Measurements from ENCODE around the gene SALL2. TPM values are rescaled to one million over a fixed set of nuclear protein-coding genes. Genes with fewer than 3 reads are reported as not detected.

The SALL2 gene
- total RNA-seq, 1 experiment from 2014 or later: 10.9 TPM

DNA sequence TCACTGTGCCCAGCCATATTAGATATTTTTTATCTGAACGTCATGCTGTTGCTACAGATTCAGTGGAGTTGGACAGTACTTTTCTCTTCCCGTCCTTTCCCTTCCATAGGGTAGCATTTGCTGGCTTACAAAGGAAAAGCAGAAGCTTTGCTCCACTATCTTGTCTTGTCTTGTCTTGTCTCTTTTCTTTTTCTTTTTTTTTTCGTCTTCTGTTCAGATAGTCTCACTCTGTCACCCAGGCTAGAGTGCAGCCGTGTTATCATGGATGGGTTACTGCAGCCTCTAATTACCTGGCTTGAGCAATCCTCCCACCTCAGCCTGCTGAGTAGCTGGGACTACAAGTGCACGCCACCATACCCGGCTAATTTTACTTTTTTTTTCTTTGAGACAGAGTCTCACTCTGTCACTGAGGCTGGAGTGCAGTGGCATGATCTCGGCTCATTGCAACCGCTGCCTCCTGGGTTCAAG lies 32.6 kb upstream of the SALL2 start:
- no peaks in the 10 kb centered on the region for H3K9me3 ChIP-seq
- H3K4me1 Mint-ChIP-seq (ENCODE audit: low read depth, unreplicated experiment): peaks cover 14% of the 10 kb centered on the region
- no peak for DNase-seq

DNA sequence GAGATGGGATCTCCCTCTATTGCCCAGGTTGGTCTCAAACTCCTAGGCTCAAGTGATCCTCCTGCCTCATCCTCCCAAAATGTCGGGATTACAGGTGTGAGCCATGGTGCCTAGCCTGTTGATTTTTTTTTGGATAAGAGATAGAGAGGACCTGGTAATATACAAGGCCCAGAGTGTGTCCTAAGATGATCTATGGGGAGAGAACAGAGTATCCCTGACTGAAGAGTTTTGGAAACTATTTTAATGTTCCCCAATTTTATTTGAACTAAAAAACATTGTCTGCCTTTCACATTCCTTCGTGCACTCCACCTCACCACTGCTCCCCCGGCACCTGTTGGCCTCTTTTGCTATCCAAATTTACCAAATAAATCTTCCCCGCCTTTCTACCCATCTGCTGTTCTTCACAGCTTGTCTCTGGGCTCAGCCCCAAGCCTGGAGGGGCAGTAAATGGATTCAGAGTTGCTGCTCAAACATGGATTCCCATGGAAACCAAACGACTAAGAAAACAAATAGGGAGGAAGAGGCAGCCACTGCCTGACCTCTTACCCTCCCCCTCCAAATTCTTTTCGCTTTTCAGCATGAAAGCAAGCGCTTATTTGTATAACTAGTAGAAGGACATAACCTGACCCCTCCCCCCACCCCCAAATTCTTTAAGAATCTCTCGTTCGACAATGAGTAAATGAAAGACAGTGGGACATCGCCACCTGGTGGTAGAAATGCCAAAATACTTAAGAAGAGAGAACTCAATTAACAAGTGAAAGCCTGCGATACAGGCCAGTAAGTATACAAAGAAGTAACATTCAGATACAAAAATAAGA lies 31.1 kb upstream of the SALL2 start:
- Mint-ChIP-seq H3K4me1 (ENCODE audit: low read depth, unreplicated experiment) (peaks cover 14% of the 10 kb centered on the region), H3K4me3 (ENCODE audit: unreplicated experiment) (peak overlapping the region; percentile 74), H3K27me3 (ENCODE audit: insufficient read depth, unreplicated experiment) (no peaks in the 10 kb centered on the region), H3K27ac (ENCODE audit: unreplicated experiment) (peak overlapping the region; percentile 98), H3K36me3 (ENCODE audit: insufficient read depth, unreplicated experiment) (peaks cover 6% of the 10 kb centered on the region), H3K9me3 (ENCODE audit: unreplicated experiment) (no peaks in the 10 kb centered on the region)
- TSS peak; percentile 44 for BruUV-seq (replicated peaks)
- Histone ChIP-seq H3K4me3 (ENCODE audit: low read depth, low read length) (peak overlapping the region; percentile 10), H3K4me1 (peaks cover 15% of the 10 kb centered on the region; the same call in 1 of the 2 replicates), H3K27me3 (replicated peaks; ENCODE audit: control insufficient read depth, insufficient read depth, low read length) (no peaks in the 10 kb centered on the region), H3K9me3 (no peaks in the 10 kb centered on the region), H3K36me3 (ENCODE audit: control insufficient read depth, insufficient read depth, low read length) (no peaks in the 10 kb centered on the region)
- ChIA-PET POLR2A (interaction anchor here (0.5 to 1.6 kb wide), 6 partner anchors 31 to 101 kb away, joined by 3 to 11 read pairs (median 4); partner anchors contain the start of genes METTL3, RAB2B, SALL2 and TOX4), CTCF (interaction anchor here (0.6 to 1.7 kb wide), 12 partner anchors 10 to 1764 kb away, joined by 3 to 14 read pairs (median 4); partner anchors contain the start of genes CHD8, PABPN1, RAB2B and SALL2)
- TF ChIP-seq CTCF (IDR thresholded peaks at IDR 0.05; ENCODE audit: insufficient read depth in 1 of 2, low read depth in 1 of 2, low read length in 1 of 2, severe bottlenecking in 1 of 2, unreplicated experiment in 1 of 2): peak; percentile 60 to 66
- intact Hi-C loops (cut with micrococcal nuclease; ENCODE audit: unreplicated experiment): loop anchor here (1.0 to 2.0 kb wide), 7 partner anchors 31 to 248 kb away; partner anchors contain the start of genes CHD8, METTL3, SALL2 and TOX4
- DNase-seq: peak; percentile 85 to 91

More for the DNA sequence above, 32.6 kb upstream of the SALL2 start:
- Histone ChIP-seq H3K27me3 (replicated peaks; ENCODE audit: control insufficient read depth, insufficient read depth, low read length) (no peaks in the 10 kb centered on the region), H3K36me3 (ENCODE audit: control insufficient read depth, insufficient read depth, low read length) (no peaks in the 10 kb centered on the region), H3K4me1 (peaks cover 15% of the 10 kb centered on the region; the same call in 1 of the 2 replicates), H3K4me3 (ENCODE audit: low read depth, low read length) (no peak overlapping the region)
- Mint-ChIP-seq H3K27ac (ENCODE audit: unreplicated experiment) (peak overlapping the region; percentile 98), H3K36me3 (ENCODE audit: insufficient read depth, unreplicated experiment) (peaks cover 6% of the 10 kb centered on the region), H3K9me3 (ENCODE audit: unreplicated experiment) (no peaks in the 10 kb centered on the region), H3K27me3 (ENCODE audit: insufficient read depth, unreplicated experiment) (no peaks in the 10 kb centered on the region), H3K4me3 (ENCODE audit: unreplicated experiment) (peak overlapping the region; percentile 74)
- ChIA-PET CTCF (interaction anchor here (0.9 to 1.7 kb wide), 2 partner anchors 60 to 121 kb away, joined by 3 to 7 read pairs; no protein-coding TSS in a partner anchor), POLR2A (no interaction called here)
- intact Hi-C loops (cut with micrococcal nuclease; ENCODE audit: unreplicated experiment): no loop called here
- no TSS peak for BruUV-seq (replicated peaks)
- no peak for TF ChIP-seq CTCF (IDR thresholded peaks at IDR 0.05; ENCODE audit: insufficient read depth in 1 of 2, low read depth in 1 of 2, low read length in 1 of 2, severe bottlenecking in 1 of 2, unreplicated experiment in 1 of 2)

- no peak overlapping the region for H3K4me3 Mint-ChIP-seq (ENCODE audit: unreplicated experiment)
- peaks cover 6% of the 10 kb centered on the region for H3K36me3 Mint-ChIP-seq (ENCODE audit: insufficient read depth, unreplicated experiment)
- no peak overlapping the region for H3K4me3 ChIP-seq (ENCODE audit: low read depth, low read length)
- H3K9me3 Mint-ChIP-seq (ENCODE audit: unreplicated experiment): no peaks in the 10 kb centered on the region
- H3K27me3 ChIP-seq (replicated peaks; ENCODE audit: control insufficient read depth, insufficient read depth, low read length): no peaks in the 10 kb centered on the region
- H3K36me3 ChIP-seq (ENCODE audit: control insufficient read depth, insufficient read depth, low read length): no peaks in the 10 kb centered on the region
- H3K4me1 Mint-ChIP-seq (ENCODE audit: low read depth, unreplicated experiment): peaks cover 14% of the 10 kb centered on the region
- peak overlapping the region; percentile 98 for H3K27ac Mint-ChIP-seq (ENCODE audit: unreplicated experiment)
- no peak for TF ChIP-seq CTCF (IDR thresholded peaks at IDR 0.05; ENCODE audit: insufficient read depth in 1 of 2, low read depth in 1 of 2, low read length in 1 of 2, severe bottlenecking in 1 of 2, unreplicated experiment in 1 of 2)
- H3K4me1 ChIP-seq: peaks cover 15% of the 10 kb centered on the region; the same call in 1 of the 2 replicates
- H3K9me3 ChIP-seq: no peaks in the 10 kb centered on the region
- H3K27me3 Mint-ChIP-seq (ENCODE audit: insufficient read depth, unreplicated experiment): no peaks in the 10 kb centered on the region
- CTCF ChIA-PET: interaction anchor here (0.6 to 1.7 kb wide), 11 partner anchors 11 to 1764 kb away, joined by 3 to 14 read pairs (median 3); partner anchors contain the start of genes CHD8, PABPN1, RAB2B and SALL2
- BruUV-seq (replicated peaks): no TSS peak
- intact Hi-C loops (cut with micrococcal nuclease; ENCODE audit: unreplicated experiment): loop anchor here (1.0 to 2.0 kb wide), 7 partner anchors 30 to 248 kb away; partner anchors contain the start of genes CHD8, METTL3, SALL2 and TOX4
- POLR2A ChIA-PET: interaction anchor here (0.5 to 1.6 kb wide), 7 partner anchors 31 to 100 kb away, joined by 3 to 11 read pairs (median 6); partner anchors contain the start of genes METTL3, RAB2B, SALL2 and TOX4
- no peak for DNase-seq
These were observed 30.4 kb upstream of the SALL2 start for GRCh38 chr14:21556378-21557083.
